ENCODE measurements around the gene HMGCS2. TPM values are rescaled to one million over a fixed set of nuclear protein-coding genes. Genes with fewer than 3 reads are reported as not detected.
A peak's percentile ranks its signal among the peaks of the same experiment; 100 is the strongest.

HMGCS2 gene
- total and polyA plus RNA-seq, 9 of the 15 experiments (the other 6 are each of a cell fraction or from before 2014, with no cell fraction given): 0.13 TPM; not detected in 8

DNA sequence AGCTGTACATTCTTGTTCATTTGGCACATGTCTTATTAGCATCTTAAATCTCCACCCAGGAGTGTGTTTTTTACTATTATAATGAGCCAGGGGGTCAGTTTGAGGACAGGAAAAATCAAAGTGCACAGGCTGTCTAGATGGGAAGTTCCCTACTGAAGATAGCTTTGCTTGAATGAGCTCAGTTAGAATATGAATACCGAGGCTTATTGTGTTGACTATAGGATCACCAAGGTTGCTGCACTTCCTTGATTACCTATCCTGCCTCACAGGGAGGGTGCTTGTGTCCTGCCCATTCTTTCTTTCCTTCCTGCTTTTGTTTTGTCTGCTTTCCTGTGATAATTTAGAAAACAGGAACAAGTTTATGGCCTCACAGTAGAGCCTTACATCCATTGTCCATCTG, 40.7 kb downstream of the HMGCS2 start:
- H3K4me2 ChIP-seq (ENCODE audit: insufficient read depth, low read length): no peak overlapping the region
- DNase-seq (ENCODE audit: extremely low read depth in 1 of 4, low spot score in 3 of 4): no peak
- no peaks in the 10 kb centered on the region for H3K9me1 ChIP-seq (ENCODE audit: control insufficient read depth, insufficient read depth, low read length)
- no peak for FAIRE-seq
- peaks cover 9% of the 10 kb centered on the region for H3K36me3 ChIP-seq (ENCODE audit: control insufficient read depth, insufficient read depth, low read length)
- intact Hi-C loops (cut with micrococcal nuclease) (no loop called here), in situ Hi-C loops (cut with MboI) (no loop called here)
- H4K20me1 ChIP-seq (replicated peaks; ENCODE audit: control insufficient read depth, insufficient read depth, low read length): peaks cover 17% of the 10 kb centered on the region; the same call in 1 of the 2 replicates
- POLR2A ChIA-PET: interaction anchor here (1.4 to 1.9 kb wide), 5 partner anchors 9 to 19 kb away, joined by 3 to 10 read pairs (median 6); partner anchors contain the start of gene PHGDH
- no peak overlapping the region for H3K9ac ChIP-seq (ENCODE audit: insufficient read depth in 1 of 2, low read depth in 2 of 2, low read length in 2 of 2)
- 0 out of 5 replicates have a peak, but pooled peaks cover 0 to 2% of the 10 kb centered on the region in 2 experiments for H3K4me1 ChIP-seq (replicated peaks in 1 of 2; ENCODE audit: control insufficient read depth in 2 of 2, insufficient read depth in 2 of 2, low read length in 2 of 2)
- no peak for ATAC-seq
- no TSS peak for BruUV-seq (replicated peaks)
- no peak overlapping the region for H2AFZ ChIP-seq (ENCODE audit: low read depth, low read length)
- H3K79me2 ChIP-seq (ENCODE audit: control insufficient read depth, insufficient read depth, low read length): no peaks in the 10 kb centered on the region
- H3K9me3 ChIP-seq (replicated peaks; ENCODE audit: control insufficient read depth, insufficient read depth, low read depth, low read length): no peaks in the 10 kb centered on the region
- CTCF ChIA-PET (ENCODE audit: low intra/inter-chr PET ratio): no interaction called here
- H3K27me3 ChIP-seq (ENCODE audit: control insufficient read depth in 2 of 2, insufficient read depth in 2 of 2, low read length in 2 of 2): no peaks in the 10 kb centered on the region
- 6% methylated on average over 1 of the region's 1 CpG for WGBS (ENCODE audit: insufficient coverage, low coverage, missing lambda C conversion rate)
- no peak overlapping the region for H3K4me3 ChIP-seq
- H3K27ac ChIP-seq (ENCODE audit: extremely low read depth, low read depth, low read length): no peak overlapping the region
- TF ChIP-seq TCF3 (CRISPR knock-in tag; IDR thresholded peaks at IDR 0.05) (peak; percentile 43), HIVEP1 (CRISPR knock-in tag; IDR thresholded peaks at IDR 0.05) (no peak), CBFA2T3 (IDR thresholded peaks at IDR 0.05) (0 out of 2 replicates have a peak, but pooled peaks have one; percentile 12), POLR2G (IDR thresholded peaks at IDR 0.05; ENCODE audit: low read depth, low read length) (0 out of 2 replicates have a peak, but pooled peaks have one; percentile 16), CHD7 (IDR thresholded peaks at IDR 0.05; ENCODE audit: low read depth, low read length) (no peak)

Data from K562 (cell line).